Measurements from ENCODE around the gene STAB1.

- TF ChIP-seq CTCF (IDR thresholded peaks at IDR 0.05; ENCODE audit: borderline replicate concordance, extremely low read depth, low read length, poor library complexity, severe bottlenecking) (no peak), EZH2 (IDR thresholded peaks at IDR 0.05; ENCODE audit: borderline replicate concordance, low read depth, low read length, severe bottlenecking) (no peak)
Measured at GRCh38 chr3:52461874-52462273, 33.3 kb upstream of the STAB1 start.
